ENCODE measurements around the gene GLIS1. TPM values are rescaled to one million over a fixed set of nuclear protein-coding genes. Genes with fewer than 3 reads are reported as not detected.

The GLIS1 gene
- polyA plus RNA-seq, 1 donor (not counting 4 experiments of a cell fraction or from before 2014, with no cell fraction given): not detected

GRCh38 chr1:53468374-53468773 lies 270.6 kb downstream of the GLIS1 start:
- Histone ChIP-seq H3K36me3 (ENCODE audit: control insufficient read depth in 2 of 2, extremely low read depth in 1 of 2, insufficient read depth in 2 of 2, low read length in 2 of 2) (no peaks in the 10 kb centered on the region), H3K9me1 (ENCODE audit: control insufficient read depth, extremely low read depth, insufficient read depth, low read length) (no peaks in the 10 kb centered on the region), H3K9ac (ENCODE audit: control insufficient read depth, extremely low read depth, insufficient read depth, low read length) (no peak overlapping the region), H3K27ac (ENCODE audit: control insufficient read depth, insufficient read depth, low read length) (no peak overlapping the region), H3K79me2 (ENCODE audit: control insufficient read depth, insufficient read depth, low read length) (no peaks in the 10 kb centered on the region), H3K27me3 (ENCODE audit: control insufficient read depth, extremely low read depth, insufficient read depth, low read length) (no peaks in the 10 kb centered on the region), H3K4me1 (ENCODE audit: control insufficient read depth, extremely low read depth, insufficient read depth, low read length) (no peaks in the 10 kb centered on the region), H3K4me2 (ENCODE audit: control insufficient read depth, extremely low read depth, insufficient read depth, low read depth, low read length) (no peak overlapping the region), H3K9me3 (ENCODE audit: control insufficient read depth, low read depth, low read length) (no peaks in the 10 kb centered on the region), H4K20me1 (ENCODE audit: control insufficient read depth, extremely low read depth, insufficient read depth, low read length) (no peaks in the 10 kb centered on the region), H2AFZ (ENCODE audit: control insufficient read depth, low read length) (no peak overlapping the region), H3K4me3 (ENCODE audit: control insufficient read depth in 2 of 3, extremely low read depth in 1 of 3, insufficient read depth in 2 of 3, low read depth in 1 of 3, low read length in 3 of 3) (no peak overlapping the region)
- no peak for DNase-seq (ENCODE audit: low read depth, low spot score)
- TF ChIP-seq EZH2 (IDR thresholded peaks at IDR 0.05; ENCODE audit: low read length) (no peak), CTCF (optimal IDR thresholded peaks at IDR 0.05 in 1 of 3, IDR thresholded peaks at IDR 0.05 in 1 of 3, conservative IDR thresholded peaks at IDR 0.05 in 1 of 3; ENCODE audit: extremely low read depth in 1 of 3, insufficient read depth in 2 of 3, low read length in 3 of 3) (no peak)
- dilution Hi-C loops (cut with MboI; ENCODE audit: extremely low pct_ligation_motif_present, low sequenced_read_pairs): no loop called here
- FAIRE-seq: no peak

GRCh38 chr1:53467391-53467790 lies 271.6 kb downstream of the GLIS1 start:
- Histone ChIP-seq H2AFZ (ENCODE audit: control insufficient read depth, low read length) (no peak overlapping the region), H3K4me3 (ENCODE audit: control insufficient read depth in 2 of 3, extremely low read depth in 1 of 3, insufficient read depth in 2 of 3, low read depth in 1 of 3, low read length in 3 of 3) (no peak overlapping the region), H3K9ac (ENCODE audit: control insufficient read depth, extremely low read depth, insufficient read depth, low read length) (no peak overlapping the region), H3K9me3 (ENCODE audit: control insufficient read depth, low read depth, low read length) (no peaks in the 10 kb centered on the region), H3K9me1 (ENCODE audit: control insufficient read depth, extremely low read depth, insufficient read depth, low read length) (no peaks in the 10 kb centered on the region), H3K27me3 (ENCODE audit: control insufficient read depth, extremely low read depth, insufficient read depth, low read length) (no peaks in the 10 kb centered on the region), H3K4me1 (ENCODE audit: control insufficient read depth, extremely low read depth, insufficient read depth, low read length) (no peaks in the 10 kb centered on the region), H3K4me2 (ENCODE audit: control insufficient read depth, extremely low read depth, insufficient read depth, low read depth, low read length) (no peak overlapping the region), H3K27ac (ENCODE audit: control insufficient read depth, insufficient read depth, low read length) (no peak overlapping the region), H4K20me1 (ENCODE audit: control insufficient read depth, extremely low read depth, insufficient read depth, low read length) (no peaks in the 10 kb centered on the region), H3K36me3 (ENCODE audit: control insufficient read depth in 2 of 2, extremely low read depth in 1 of 2, insufficient read depth in 2 of 2, low read length in 2 of 2) (no peaks in the 10 kb centered on the region), H3K79me2 (ENCODE audit: control insufficient read depth, insufficient read depth, low read length) (no peaks in the 10 kb centered on the region)
- dilution Hi-C loops (cut with MboI; ENCODE audit: extremely low pct_ligation_motif_present, low sequenced_read_pairs): no loop called here
- DNase-seq (ENCODE audit: low read depth, low spot score) (no peak), FAIRE-seq (no peak)
- no peak for TF ChIP-seq CTCF (optimal IDR thresholded peaks at IDR 0.05 in 1 of 3, IDR thresholded peaks at IDR 0.05 in 1 of 3, conservative IDR thresholded peaks at IDR 0.05 in 1 of 3; ENCODE audit: extremely low read depth in 1 of 3, insufficient read depth in 2 of 3, low read length in 3 of 3)
- TF ChIP-seq EZH2 (IDR thresholded peaks at IDR 0.05; ENCODE audit: low read length): no peak

Data from keratinocyte (primary cell).